ENCODE measurements around the gene NDE1.
A peak's percentile ranks its signal among the peaks of the same experiment; 100 is the strongest.

The NDE1 gene

GRCh38 chr16:15770107-15770506 lies 120.1 kb downstream of the NDE1 start:
- peak in 1 of 2 donors; percentile 94 for DNase-seq (ENCODE audit: low read depth in 2 of 2)
- TF ChIP-seq CTCF (IDR thresholded peaks at IDR 0.05; ENCODE audit: low read depth, low read length): no peak
- no peak overlapping the region for H3K4me3 ChIP-seq (replicated peaks in 1 of 2; ENCODE audit: low read depth in 2 of 2, low read length in 2 of 2)

GRCh38 chr16:15770512-15770911 lies 120.5 kb downstream of the NDE1 start:
- no peak overlapping the region for H3K4me3 ChIP-seq (replicated peaks in 1 of 2; ENCODE audit: low read depth in 2 of 2, low read length in 2 of 2)
- DNase-seq (ENCODE audit: low read depth in 2 of 2): peak; percentile 77 to 89
- no peak for TF ChIP-seq CTCF (IDR thresholded peaks at IDR 0.05; ENCODE audit: low read depth, low read length)

GRCh38 chr16:15771694-15772093 lies 121.6 kb downstream of the NDE1 start:
- no peak for DNase-seq (ENCODE audit: low read depth in 2 of 2)
- no peak for TF ChIP-seq CTCF (IDR thresholded peaks at IDR 0.05; ENCODE audit: low read depth, low read length)
- H3K4me3 ChIP-seq (replicated peaks in 1 of 2; ENCODE audit: low read depth in 2 of 2, low read length in 2 of 2): no peak overlapping the region

- DNase-seq (ENCODE audit: low read depth in 2 of 2): no peak
- no peak for TF ChIP-seq CTCF (IDR thresholded peaks at IDR 0.05; ENCODE audit: low read depth, low read length)
- H3K4me3 ChIP-seq (replicated peaks in 1 of 2; ENCODE audit: low read depth in 2 of 2, low read length in 2 of 2): no peak overlapping the region
Observed at GRCh38 chr16:15772579-15773293, 122.7 kb downstream of the NDE1 start.

GRCh38 chr16:15773968-15774367 lies 123.9 kb downstream of the NDE1 start:
- no peak overlapping the region for H3K4me3 ChIP-seq (replicated peaks in 1 of 2; ENCODE audit: low read depth in 2 of 2, low read length in 2 of 2)
- no peak for TF ChIP-seq CTCF (IDR thresholded peaks at IDR 0.05; ENCODE audit: low read depth, low read length)
- DNase-seq (ENCODE audit: low read depth in 2 of 2): peak in 1 of 2 donors; percentile 39

GRCh38 chr16:15775209-15775608 lies 125.2 kb downstream of the NDE1 start:
- no peak for TF ChIP-seq CTCF (IDR thresholded peaks at IDR 0.05; ENCODE audit: low read depth, low read length)
- DNase-seq (ENCODE audit: low read depth in 2 of 2): peak in 1 of 2 donors; percentile 48
- H3K4me3 ChIP-seq (replicated peaks in 1 of 2; ENCODE audit: low read depth in 2 of 2, low read length in 2 of 2): no peak overlapping the region

Measured in cardiac fibroblast (primary cell).